Stimulated activated CD4-positive, alpha-beta T cell treated with anti-CD3 and anti-CD28 coated beads, Interleukin-4, amount 100 ng/mL, for 4 hours (primary cell): ENCODE measurements around the gene PLAAT3.
"Not testable (repeated sequence)": the region's sequence is repeated elsewhere in the genome, so short reads cannot be mapped to it uniquely, and the experiment has no call there.

Source experiments
- DNase-seq, 2 experiments: peaks; one replicate each; pipeline ENCODE4 v3.0.0-alpha.2; 2020

PLAAT3 gene

DNA sequence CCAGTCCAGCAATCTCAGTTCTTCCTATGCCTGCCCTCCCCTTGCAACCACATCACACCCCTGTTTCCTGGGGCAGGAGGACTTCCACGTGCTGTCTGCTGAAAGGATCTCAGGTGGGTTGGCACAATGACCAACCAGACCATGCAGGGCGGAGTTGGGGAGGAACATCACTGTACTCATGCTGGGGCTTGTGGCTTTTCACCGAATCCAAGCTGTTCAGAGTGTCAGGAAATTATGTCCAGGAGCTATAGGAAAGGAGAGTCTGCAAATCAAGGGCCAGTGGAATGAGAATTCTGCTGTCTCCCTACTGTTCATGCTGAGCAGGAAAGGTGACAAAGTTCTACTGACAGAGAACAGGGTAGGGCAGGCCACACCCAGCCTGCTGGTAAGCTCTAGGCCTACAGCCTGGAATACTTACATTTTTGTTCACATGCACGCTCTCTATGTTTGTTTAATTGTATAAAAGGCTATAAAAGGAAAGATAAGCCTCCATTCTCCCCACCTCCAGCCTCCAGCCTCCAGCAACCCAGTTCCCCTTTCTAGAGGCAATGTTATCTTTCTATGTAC, 49.4 kb downstream of the PLAAT3 start:
- DNase-seq, result no peak

DNA sequence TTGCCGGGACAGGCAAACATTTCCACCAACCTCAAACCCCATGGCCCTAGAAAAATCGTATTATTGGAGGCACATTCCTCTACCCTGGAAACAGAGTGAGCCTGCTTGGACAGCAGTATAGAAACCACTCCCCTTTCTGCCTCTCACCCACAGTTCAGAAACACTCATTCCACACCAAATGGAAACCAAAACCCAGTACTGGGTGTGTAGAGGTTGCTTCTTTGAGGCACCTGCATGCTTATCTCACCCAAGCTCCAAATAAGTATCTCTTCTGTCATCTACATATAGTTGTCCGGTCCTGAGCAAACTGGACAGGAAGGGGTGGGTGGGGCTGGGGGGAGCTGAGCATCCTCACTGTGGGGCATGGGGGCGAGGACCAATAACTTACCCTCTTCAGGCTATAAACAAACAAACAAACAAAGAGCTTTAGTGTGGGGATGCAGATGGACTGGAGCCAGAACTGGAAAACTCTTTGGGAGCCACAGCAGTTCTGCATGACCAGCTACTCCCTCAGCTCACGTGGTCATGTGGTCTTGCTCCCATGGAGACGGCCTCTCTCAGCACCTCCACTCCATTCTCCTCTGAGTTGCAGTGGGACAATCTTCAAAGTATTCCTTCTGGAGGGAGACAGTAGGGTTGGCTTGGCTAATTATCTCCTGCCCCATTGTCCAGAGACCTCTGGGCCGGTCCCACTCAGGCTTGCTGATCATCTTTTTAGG, 50.0 kb downstream of the PLAAT3 start:
- DNase-seq, result peak in 1 of 2 experiments; percentile 12

DNA sequence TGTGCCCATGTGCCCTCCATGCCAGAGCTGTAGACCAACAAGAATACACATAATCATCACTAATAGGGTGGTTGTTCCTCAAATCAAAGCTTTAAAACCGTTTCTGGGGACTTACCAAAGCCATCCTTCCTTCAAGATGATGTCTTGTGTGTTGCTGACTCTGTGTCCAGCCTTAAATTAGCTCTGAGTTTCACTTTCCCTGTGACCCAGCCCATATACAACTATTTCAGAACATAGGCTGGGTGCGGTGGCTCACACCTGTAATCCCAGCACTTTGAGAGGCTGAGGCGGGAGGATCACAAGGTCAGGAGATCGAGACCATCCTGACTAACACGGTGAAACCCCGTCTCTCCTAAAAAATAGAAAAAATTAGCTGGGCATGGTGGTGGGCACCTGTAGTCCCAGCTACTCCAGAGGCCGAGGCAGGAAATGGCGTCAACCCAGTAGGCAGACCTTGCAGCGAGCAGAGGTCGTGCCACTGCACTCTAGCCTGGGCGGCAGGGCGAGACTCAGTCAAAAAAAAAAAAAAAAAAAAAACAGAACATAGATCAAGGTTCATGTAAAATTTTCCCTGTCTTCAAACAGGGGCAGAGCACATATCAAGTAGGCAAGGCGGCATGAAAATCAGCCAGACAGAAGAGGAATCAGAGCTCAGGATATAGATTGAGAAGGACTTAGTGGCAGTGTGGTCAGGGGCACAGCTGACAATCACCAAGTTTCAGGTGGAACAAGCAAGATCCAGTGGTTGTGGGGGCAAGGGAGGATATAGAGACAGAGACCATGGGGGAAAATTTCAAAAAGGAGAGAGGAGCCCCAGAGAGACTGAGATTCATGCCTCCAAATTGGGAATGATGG, 50.8 kb downstream of the PLAAT3 start, which contains the start of gene PLAAT2:
TSS of gene PLAAT2 (minus strand) at position 179 of the 855 bp plus-strand sequence. CDS start at position 124, 55 bp downstream.
- DNase-seq, result no peak

DNA sequence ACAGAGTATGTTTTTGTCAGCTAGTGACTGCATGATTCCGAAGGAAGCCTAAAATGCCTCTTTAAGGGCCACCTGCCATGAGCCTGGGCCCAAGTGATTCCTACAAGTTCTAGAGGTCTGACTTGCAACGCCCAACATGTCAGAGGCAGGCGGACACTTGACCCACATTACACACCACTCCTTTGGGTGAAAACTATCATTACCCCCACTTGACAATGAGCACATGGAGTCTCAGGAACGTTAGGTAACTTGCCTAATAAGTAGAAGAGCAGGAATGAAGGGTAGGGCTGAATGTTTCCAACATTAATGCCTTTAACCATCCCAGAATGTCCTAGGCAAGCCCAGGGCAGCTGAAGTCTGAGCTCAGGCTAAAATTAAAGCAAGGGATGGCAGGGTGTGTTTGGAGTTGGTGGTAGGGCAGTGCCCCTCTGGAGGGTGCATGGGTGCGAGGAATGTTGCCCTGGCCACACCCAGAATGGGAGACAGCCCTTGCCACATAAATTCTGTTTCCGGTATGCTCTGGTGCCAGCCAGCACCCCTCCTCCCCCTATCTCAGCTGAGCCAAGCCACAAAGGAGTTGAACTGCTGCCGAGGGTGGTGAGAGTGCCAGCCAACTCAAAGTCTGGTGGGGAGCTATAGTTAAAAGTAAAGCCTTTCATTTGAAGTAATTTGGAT, 53.6 kb downstream of the PLAAT3 start:
- no peak for DNase-seq

DNA sequence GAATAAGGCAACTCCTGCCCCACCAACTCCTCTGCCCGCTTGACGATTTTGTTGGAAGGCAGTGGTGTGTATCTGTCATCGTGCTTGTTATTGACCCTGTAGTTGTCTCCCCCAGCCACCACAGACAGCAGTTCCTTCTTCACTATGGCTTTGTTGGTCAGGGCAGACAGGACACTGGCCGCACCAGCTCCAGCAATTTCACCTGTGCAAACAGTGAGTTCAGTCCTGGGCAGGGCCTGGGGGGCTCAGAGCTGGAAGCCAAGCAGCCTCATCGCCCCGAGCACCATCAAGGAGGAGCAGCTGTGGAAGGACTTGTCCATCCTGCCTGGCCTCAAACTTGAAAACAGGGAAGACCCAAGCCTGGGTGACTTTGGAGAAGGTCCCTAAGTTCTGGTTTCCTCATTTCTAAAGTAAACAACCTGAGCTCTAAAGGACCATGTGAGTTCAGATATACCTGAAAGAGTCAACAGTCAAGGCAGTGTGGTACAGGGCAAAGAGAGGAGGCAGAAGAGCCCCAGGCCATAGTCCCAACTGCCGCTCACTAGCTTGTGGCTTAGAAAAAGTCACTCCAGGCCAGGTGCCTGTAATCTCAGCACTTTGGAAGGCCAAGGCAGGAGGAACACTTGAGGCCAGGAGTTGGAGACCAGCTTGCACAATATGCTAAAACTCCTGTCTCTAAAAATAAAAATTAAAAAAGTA, 55.6 kb downstream of the PLAAT3 start:
- no peak for DNase-seq

DNA sequence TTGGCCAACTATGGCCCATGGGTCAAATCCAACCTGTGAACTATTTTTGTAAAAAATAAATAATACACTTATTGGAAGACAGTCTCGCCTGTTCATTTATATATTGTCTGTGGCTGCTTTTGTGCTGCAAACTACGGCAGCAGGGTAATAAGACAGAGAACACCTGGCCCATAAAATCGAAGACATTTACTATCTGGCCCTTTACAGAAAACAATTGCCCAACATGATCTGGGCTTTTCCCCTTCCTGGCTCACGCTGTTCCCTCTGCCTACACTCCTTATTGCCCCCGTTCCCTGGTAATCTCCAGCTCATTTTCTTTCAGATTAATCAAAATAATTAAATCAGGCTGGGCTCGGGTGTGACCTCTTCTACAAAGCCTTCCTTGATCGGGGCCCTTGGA, 56.7 kb downstream of the PLAAT3 start:
- no peak for DNase-seq

DNA sequence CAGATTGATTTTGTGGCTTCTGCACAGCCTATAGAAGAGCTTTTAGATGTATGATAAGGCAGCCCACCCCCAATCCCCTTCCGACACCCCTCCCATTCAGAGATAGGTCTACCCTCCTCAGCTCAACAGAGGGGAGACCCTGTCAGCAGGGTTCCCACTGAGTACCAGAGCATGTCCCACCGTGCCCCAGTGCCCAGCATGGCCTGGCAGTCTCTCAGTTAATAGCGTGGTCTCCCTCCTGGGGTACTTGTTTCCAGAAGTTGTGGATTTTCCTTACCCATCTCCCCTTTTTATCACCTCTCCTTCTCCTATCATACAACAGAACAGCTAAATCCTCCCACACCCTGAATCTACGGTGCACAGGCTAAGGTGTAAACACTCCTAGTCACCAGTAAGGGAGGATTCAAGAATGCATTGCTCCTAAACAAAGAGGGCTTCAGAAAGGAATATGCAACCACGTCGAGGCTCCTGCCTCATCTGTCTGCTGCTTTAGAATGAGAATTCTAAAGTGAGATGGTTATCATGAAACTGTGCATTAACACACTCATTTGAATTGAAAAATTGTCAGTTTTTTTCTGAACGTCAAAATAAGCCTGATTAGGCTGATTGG, 57.7 kb downstream of the PLAAT3 start:
- no peak for DNase-seq

DNA sequence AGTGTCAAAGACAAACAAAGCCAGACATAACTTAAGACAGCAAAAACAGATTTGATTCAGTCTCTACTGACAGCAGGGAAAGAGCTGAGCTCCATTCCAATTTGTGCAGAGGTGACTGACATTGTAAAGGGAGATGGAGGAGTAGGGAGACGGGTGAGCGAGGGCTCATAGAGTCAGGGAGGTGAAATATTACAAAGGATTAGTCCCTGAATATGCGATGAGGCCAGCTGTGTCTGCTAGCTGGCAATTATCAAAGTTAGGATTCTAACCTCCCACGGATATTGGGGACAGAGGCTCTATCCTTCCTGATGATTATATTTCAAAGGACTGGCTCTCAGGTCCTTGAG, 59.4 kb downstream of the PLAAT3 start:
- no peak for DNase-seq

DNA sequence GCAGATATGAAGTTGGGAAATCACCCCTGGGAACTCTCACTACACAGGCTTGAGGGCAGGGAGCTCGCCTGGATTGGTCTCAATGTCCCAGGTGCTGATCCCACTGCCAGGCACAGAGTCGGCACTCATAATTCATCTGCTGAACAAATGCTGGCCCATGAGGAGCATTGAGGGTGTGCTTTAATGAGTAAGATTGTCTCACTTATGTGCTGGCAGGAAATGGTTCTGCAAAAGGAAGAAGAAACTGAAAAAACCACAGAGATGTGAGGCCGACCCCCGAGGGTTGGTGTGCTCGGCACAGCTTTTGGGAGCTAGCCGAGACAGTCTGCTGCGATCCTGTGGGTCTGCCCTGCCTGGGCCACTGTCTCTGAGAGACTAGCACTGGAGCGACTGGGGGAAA, 60.5 kb downstream of the PLAAT3 start:
- DNase-seq, result peak; percentile 29 to 51

DNA sequence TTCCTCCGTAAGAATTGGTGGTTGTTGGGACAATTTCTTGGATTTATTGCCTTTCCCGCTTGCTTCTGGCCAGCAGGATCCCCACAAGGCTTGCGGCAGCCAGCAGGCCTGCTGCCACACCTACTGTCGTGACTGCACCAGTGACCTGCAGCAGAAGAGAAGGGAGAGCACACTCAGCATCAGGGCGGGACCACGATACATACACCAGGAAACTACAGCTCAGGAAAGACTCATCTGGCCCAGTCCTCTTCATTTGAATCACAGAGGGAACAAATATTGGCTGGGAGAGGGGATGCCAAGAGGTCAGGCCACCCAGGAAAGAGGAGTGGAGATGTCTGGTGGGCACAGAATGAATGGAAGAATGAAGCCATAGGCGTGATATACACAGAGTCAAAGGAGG, 61.3 kb downstream of the PLAAT3 start:
- DNase-seq, result no peak

DNA sequence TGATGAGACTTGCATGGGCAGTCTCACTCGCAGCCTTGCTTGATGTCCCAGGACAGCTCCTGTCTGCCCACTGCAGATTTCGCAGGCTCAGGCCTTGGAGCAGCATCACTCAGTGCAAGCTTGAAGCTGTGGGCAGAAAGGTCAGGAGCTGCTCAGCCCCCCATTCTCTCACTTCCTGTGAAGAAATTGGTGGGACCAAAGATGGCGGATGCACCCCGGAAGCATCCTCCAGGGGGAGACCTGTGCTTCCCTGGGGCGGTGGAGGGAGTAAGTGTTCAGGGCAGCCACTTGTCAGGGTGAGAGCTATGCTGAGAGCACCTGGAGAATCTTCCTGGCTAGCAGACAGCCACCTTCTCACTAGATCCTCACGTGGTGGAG, 62.4 kb downstream of the PLAAT3 start:
- DNase-seq, result no peak

DNA sequence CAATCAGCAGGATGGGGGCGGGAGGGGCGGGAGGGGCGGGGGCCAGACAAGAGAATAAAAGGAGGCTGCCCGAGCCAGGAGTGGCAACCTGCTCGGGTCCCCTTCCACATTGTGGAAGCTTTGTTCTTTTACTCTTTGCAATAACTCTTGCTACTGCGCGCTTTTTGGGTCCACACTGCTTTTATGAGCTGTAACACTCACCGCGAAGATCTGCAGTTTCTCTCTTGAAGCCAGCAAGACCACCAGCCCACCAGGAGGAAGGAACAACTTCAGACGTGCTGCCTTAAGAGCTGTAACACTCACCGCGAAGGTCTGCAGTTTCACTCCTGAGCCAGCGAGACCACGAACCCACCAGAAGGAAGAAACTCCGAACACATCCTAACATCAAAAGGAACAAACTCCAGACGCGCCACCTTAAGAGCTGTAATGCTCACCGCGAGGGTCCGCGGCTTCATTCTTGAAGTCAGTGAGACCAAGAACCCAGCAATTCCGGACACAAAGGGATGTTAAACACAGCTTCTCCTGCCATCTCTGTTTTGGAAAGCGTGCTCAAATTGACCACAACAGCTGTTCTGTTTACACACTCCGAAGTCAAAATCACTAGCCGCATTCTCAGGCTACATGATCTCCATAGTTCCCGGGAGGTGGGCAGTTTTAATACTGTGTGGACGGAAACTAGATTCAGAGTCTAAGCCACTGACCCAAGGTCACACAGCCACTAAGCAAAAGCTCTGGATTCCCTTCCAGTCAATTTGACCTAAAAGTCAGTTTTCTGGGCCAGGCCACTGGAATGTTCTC, 62.9 kb downstream of the PLAAT3 start:
- DNase-seq, result peak in 1 of 2 experiments; percentile 19

DNA sequence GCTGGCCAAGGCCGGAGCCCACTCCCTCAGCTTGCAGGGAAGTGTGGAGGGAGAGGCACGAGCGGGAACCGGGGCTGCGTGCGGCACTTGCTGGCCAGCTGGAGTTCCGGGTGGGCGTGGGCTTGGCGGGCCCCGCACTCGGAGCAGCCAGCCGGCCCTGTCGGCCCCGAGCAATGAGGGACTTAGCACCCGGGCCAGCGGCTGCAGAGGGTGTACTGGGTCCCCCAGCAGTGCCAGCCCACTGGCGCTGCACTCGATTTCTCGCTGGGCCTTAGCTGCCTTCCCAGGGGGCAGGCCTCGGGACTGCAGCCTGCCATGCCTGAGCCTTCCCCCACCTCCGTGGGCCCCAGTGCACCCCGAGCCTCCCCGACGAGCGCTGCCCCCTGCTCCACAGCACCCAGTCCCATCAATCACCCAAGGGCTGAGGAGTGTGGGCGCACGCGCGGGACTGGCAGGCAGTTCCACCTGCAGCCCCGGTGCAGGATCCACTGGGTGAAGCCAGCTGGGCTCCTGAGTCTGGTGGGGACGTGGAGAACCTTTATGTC, 64.0 kb downstream of the PLAAT3 start:
- not testable (repeated sequence) for DNase-seq

DNA sequence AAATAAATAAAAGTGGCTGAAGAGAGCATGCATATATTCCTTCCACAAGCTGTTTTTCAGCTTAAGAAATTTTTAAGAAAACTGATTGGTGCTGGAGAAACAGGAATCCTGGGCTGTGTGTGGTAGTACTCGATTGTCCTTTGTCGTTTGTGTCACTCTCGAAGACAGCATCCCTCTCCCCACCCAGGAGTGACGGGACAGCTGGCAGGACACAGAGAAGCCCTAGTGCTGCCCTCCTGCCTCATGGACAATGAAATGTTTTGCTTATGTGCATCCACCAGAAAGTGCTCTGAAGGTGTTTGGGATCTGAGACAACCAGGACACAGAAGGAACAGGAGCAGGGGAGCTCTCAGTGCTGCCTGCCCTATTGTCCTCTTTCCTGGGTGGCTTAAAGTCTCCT, 64.8 kb downstream of the PLAAT3 start:
- no peak for DNase-seq

DNA sequence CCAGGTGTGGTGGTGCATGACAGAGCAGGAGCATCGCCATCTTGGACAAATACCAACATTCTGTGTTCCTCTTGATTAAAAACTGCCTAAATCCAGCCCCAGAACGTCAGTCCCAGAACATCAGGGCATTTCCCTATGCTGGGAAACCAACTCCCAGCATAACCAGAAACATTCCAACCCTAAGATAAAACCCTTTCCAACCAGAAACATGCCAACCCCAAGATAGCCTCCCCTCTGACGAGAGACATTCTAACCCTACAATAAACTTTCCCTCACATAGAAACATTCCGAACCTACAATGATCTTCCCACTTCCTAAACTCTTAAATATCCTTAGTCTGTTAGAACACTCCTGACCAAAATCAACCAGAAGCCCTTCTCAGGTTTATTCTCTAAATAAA, 66.1 kb downstream of the PLAAT3 start:
- DNase-seq, result no peak

DNA sequence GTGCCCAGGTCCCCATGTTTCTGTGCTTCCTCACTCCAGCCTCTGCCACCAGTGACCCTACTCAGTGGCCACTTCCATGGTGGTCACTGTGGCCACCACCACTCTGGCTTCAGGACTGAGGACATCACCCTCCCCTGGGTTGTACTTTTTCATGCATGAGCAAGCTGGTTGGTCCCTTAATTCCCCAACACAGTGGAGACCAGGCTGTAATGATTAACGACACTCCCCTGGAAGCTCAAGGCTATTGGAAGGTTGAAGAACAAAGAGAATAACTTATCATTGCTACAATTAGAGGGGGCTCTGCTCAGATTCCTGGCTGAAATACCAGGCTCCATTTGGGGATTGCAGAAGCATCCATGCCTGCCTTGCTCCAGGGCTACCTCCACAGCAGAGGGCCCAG, 67.2 kb downstream of the PLAAT3 start:
- no peak for DNase-seq

DNA sequence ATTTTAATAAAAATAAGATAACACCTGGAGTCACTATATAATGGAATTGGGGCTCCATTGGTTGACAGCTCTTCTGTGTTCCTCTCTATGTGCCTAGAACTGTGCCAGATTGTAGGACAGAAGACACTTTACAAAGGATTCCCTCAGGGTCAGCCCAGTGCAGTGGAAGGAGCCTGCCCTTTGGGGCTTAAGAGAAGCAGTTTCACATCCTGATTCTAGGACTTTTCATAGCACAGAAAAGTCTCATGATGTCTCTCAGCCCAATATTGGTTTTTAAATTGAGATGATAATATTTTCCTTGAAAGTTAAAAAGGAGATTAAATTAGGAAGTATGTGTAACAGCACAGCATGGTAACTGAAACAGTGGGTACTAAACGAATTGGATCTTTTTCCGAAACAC, 70.5 kb downstream of the PLAAT3 start:
- no peak for DNase-seq

DNA sequence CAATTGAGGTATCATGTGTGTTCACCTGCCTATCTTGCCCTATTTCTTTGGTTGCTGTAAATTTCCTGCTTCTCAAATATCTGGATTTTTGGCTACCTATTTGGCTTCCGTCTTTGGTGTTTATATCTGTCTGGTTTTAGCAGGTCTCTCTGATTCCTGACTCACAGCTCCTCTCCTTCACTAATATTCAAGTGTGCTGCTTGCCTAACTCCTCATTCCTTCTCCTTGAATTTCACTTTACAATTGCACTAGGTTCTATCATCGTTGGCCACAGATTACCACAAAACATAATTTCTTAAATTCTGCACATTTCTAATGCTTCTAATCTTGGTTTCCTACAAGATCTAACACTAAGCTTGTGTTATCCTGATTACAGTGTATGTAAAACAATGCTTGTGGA, 71.7 kb downstream of the PLAAT3 start:
- not testable (repeated sequence) for DNase-seq

DNA sequence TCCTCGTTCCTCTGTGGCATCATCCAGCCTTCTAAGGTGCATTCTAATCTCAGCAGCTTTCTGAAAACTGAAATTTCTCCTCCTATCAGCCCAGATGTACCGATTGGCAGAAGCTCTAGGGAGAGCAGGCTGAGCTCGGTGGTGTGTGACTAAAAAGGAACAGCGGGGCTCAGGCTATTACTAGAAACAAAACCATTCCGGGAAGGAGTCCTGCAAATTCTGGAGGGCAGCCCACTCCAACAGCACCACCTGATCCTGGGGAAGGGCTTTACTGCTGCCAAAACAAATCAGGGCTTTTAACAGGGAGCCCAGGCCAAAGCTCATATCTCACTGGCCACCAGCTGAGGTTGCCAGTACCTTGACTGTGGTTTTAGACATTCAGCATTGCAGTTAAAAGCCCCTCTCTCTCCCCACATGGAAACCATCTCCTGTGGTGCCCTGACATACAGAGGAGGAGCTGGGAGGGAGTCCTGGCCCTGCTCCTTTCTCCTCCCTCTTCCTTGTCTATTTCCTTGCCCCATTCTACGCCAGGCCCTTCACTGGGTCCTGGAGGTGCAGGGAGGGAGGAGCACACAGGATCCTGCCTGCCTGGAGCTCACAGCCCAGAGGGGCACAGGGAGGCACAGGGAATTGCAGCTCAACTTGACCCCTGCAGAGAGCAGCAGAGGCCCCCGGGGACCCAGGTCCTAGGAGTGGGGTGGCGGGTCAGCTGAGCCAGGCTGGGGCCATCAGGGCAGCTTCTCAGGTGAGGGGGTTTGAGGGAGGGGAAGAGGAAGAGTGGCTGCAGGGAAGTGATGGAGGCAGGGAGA, 76.7 kb downstream of the PLAAT3 start:
- peak in 1 of 2 experiments; percentile 17 for DNase-seq

DNA sequence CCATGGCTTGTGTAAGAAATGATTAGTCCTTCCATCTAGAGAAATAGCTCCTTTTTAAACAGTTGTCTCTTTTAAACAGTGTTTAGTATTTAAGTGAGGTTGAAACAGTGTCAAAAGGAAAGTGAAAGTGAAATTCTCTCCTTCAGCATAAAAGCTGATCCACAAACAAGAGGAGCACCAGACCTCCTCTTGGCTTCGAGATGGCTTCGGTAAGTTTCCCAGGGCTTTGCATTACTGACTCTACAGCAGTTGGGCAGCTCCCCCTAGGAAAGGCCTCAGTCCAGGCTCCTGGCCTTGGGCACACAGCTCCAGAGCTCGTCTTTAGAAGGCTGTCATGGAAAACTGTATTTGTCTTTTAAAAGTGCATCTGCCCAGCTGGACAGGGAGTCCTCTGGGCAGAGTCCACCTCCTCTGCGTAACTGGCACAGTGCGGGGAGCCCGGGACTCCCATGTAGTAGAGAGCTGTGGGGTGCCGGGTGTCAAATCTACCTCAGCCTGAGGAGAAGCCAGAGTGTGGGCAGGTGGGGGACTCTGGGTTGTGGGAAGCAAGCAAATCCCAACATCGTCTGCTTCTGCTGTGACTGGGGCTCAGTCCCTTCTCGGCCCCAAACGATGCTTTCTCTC, 77.5 kb downstream of the PLAAT3 start, which contains the start of gene PLAAT4:
TSS of gene PLAAT4 (plus strand) at position 140 of the 624 bp plus-strand sequence. CDS start at position 201, 61 bp downstream.
- peak in 1 of 2 experiments; percentile 26 for DNase-seq
